DOHH2 (cell line): Measurements from ENCODE around the gene GLB1L2.

Experiments used
- EZH2phosphoT487 ChIP-seq: fragments of 200-600 bp; sonication (generic); IDR thresholded peaks from 2 replicates; pipeline ENCODE4 v1.6.1; 2017; ENCODE audit warnings: borderline replicate concordance, mild to moderate bottlenecking, antibody characterized with exemption, low read length, moderate library complexity, mixed read lengths
- TF ChIP-seq, protein P1 (sequence below): fragments of 200-600 bp; sonication (generic); IDR thresholded peaks from one replicate; pipeline ENCODE4 v1.5.1; 2014; ENCODE audit warnings: antibody characterized with exemption, mild to moderate bottlenecking, low read depth, low read length; ENCODE audit not compliant: poor library complexity, severe bottlenecking

DNA sequence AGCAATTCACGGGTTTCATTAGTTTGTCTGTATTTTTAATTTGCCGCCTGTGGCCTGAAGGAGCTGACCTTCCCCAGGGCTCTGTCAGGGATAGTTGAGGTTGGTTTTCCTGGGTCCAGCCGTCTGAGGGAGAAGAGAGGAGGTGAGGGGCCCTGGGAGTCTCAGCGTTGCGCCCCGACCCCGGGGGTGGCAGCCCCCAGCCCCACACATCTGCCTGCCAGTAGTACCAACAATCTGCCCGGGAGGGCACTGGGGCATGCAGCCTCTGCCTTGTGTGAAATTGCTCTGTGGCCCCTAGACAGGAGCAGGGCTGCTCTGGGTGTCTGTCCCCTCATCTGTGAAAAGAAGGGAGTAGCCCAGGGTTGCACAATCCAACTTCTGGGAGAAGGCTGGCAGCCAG lies 73.6 kb downstream of the GLB1L2 start:
- TF ChIP-seq EZH2phosphoT487: no peak
- TF ChIP-seq, protein P1, sequence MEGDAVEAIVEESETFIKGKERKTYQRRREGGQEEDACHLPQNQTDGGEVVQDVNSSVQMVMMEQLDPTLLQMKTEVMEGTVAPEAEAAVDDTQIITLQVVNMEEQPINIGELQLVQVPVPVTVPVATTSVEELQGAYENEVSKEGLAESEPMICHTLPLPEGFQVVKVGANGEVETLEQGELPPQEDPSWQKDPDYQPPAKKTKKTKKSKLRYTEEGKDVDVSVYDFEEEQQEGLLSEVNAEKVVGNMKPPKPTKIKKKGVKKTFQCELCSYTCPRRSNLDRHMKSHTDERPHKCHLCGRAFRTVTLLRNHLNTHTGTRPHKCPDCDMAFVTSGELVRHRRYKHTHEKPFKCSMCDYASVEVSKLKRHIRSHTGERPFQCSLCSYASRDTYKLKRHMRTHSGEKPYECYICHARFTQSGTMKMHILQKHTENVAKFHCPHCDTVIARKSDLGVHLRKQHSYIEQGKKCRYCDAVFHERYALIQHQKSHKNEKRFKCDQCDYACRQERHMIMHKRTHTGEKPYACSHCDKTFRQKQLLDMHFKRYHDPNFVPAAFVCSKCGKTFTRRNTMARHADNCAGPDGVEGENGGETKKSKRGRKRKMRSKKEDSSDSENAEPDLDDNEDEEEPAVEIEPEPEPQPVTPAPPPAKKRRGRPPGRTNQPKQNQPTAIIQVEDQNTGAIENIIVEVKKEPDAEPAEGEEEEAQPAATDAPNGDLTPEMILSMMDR: no peak
